ENCODE measurements around the gene PLCB3. TPM values are rescaled to one million over a fixed set of nuclear protein-coding genes. Genes with fewer than 3 reads are reported as not detected.
A peak's percentile ranks its signal among the peaks of the same experiment; 100 is the strongest.

Gene PLCB3
- total and polyA plus RNA-seq, 2 experiments from 2014 or later: 28.1 to 103 TPM

DNA sequence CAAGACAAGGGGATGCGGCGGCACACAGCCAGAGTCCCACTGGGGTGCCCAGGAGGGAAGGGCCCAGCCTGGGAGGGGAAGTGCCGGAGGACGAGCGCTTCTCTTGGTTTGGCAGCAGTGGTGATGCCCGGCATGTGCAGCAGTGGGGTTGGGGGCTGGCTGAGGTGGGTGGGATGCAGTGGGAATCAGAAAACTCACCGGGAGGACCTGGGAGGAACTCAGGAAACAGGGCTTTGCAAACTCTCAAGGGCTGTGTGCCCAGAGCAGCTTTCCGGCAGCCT lies 41.8 kb upstream of the PLCB3 start:
- no peaks in the 10 kb centered on the region for H3K9me3 Mint-ChIP-seq
- Histone ChIP-seq H4K20me1 (replicated peaks; ENCODE audit: insufficient read depth) (peaks cover 7% of the 10 kb centered on the region; the same call in 1 of the 2 replicates), H3K27me3 (ENCODE audit: insufficient read depth) (no peaks in the 10 kb centered on the region), H3K4me1 (ENCODE audit: insufficient read depth) (no peaks in the 10 kb centered on the region; the same call in 1 of the 2 replicates), H3K36me3 (ENCODE audit: insufficient read depth) (peaks cover 7% of the 10 kb centered on the region), H3K4me3 (no peak overlapping the region), H3K4me2 (no peak overlapping the region), H3K9me2 (ENCODE audit: insufficient read depth) (no peaks in the 10 kb centered on the region), H2AFZ (no peak overlapping the region), H3F3A (replicated peaks; ENCODE audit: low read depth) (peaks cover 12% of the 10 kb centered on the region; the same call in 1 of the 2 replicates), H3K79me2 (replicated peaks; ENCODE audit: insufficient read depth) (no peaks in the 10 kb centered on the region), H3K27ac (ENCODE audit: low read depth) (0 out of 2 replicates have a peak overlapping the region, but pooled peaks have one; percentile 26)
- no peak for DNase-seq (ENCODE audit: low spot score)
- no peak for ATAC-seq
- TF ChIP-seq ZNF114 (CRISPR knock-in tag; IDR thresholded peaks at IDR 0.05) (no peak), JUNB (IDR thresholded peaks at IDR 0.05; ENCODE audit: unreplicated experiment) (no peak), EZH2 (IDR thresholded peaks at IDR 0.05; ENCODE audit: low read depth, unreplicated experiment) (no peak), EZH2phosphoT487 (IDR thresholded peaks at IDR 0.05; ENCODE audit: unreplicated experiment) (no peak), ZNF331 (CRISPR knock-in tag; IDR thresholded peaks at IDR 0.05; ENCODE audit: low read depth) (no peak), NANOG (IDR thresholded peaks at IDR 0.05; ENCODE audit: borderline replicate concordance) (no peak), POLR2AphosphoS5 (IDR thresholded peaks at IDR 0.05; ENCODE audit: low read depth) (no peak), CREB1 (CRISPR knock-in tag; IDR thresholded peaks at IDR 0.05; ENCODE audit: low read depth) (no peak), STAT1 (IDR thresholded peaks at IDR 0.05; ENCODE audit: unreplicated experiment) (no peak)
- TF ChIP-seq, protein P1, sequence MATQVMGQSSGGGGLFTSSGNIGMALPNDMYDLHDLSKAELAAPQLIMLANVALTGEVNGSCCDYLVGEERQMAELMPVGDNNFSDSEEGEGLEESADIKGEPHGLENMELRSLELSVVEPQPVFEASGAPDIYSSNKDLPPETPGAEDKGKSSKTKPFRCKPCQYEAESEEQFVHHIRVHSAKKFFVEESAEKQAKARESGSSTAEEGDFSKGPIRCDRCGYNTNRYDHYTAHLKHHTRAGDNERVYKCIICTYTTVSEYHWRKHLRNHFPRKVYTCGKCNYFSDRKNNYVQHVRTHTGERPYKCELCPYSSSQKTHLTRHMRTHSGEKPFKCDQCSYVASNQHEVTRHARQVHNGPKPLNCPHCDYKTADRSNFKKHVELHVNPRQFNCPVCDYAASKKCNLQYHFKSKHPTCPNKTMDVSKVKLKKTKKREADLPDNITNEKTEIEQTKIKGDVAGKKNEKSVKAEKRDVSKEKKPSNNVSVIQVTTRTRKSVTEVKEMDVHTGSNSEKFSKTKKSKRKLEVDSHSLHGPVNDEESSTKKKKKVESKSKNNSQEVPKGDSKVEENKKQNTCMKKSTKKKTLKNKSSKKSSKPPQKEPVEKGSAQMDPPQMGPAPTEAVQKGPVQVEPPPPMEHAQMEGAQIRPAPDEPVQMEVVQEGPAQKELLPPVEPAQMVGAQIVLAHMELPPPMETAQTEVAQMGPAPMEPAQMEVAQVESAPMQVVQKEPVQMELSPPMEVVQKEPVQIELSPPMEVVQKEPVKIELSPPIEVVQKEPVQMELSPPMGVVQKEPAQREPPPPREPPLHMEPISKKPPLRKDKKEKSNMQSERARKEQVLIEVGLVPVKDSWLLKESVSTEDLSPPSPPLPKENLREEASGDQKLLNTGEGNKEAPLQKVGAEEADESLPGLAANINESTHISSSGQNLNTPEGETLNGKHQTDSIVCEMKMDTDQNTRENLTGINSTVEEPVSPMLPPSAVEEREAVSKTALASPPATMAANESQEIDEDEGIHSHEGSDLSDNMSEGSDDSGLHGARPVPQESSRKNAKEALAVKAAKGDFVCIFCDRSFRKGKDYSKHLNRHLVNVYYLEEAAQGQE (IDR thresholded peaks at IDR 0.05; ENCODE audit: unreplicated experiment): no peak
- TF ChIP-seq, protein P2, sequence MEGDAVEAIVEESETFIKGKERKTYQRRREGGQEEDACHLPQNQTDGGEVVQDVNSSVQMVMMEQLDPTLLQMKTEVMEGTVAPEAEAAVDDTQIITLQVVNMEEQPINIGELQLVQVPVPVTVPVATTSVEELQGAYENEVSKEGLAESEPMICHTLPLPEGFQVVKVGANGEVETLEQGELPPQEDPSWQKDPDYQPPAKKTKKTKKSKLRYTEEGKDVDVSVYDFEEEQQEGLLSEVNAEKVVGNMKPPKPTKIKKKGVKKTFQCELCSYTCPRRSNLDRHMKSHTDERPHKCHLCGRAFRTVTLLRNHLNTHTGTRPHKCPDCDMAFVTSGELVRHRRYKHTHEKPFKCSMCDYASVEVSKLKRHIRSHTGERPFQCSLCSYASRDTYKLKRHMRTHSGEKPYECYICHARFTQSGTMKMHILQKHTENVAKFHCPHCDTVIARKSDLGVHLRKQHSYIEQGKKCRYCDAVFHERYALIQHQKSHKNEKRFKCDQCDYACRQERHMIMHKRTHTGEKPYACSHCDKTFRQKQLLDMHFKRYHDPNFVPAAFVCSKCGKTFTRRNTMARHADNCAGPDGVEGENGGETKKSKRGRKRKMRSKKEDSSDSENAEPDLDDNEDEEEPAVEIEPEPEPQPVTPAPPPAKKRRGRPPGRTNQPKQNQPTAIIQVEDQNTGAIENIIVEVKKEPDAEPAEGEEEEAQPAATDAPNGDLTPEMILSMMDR (conservative IDR thresholded peaks at IDR 0.05; ENCODE audit: low read depth in 2 of 2): no peak
- TF ChIP-seq, protein P3, sequence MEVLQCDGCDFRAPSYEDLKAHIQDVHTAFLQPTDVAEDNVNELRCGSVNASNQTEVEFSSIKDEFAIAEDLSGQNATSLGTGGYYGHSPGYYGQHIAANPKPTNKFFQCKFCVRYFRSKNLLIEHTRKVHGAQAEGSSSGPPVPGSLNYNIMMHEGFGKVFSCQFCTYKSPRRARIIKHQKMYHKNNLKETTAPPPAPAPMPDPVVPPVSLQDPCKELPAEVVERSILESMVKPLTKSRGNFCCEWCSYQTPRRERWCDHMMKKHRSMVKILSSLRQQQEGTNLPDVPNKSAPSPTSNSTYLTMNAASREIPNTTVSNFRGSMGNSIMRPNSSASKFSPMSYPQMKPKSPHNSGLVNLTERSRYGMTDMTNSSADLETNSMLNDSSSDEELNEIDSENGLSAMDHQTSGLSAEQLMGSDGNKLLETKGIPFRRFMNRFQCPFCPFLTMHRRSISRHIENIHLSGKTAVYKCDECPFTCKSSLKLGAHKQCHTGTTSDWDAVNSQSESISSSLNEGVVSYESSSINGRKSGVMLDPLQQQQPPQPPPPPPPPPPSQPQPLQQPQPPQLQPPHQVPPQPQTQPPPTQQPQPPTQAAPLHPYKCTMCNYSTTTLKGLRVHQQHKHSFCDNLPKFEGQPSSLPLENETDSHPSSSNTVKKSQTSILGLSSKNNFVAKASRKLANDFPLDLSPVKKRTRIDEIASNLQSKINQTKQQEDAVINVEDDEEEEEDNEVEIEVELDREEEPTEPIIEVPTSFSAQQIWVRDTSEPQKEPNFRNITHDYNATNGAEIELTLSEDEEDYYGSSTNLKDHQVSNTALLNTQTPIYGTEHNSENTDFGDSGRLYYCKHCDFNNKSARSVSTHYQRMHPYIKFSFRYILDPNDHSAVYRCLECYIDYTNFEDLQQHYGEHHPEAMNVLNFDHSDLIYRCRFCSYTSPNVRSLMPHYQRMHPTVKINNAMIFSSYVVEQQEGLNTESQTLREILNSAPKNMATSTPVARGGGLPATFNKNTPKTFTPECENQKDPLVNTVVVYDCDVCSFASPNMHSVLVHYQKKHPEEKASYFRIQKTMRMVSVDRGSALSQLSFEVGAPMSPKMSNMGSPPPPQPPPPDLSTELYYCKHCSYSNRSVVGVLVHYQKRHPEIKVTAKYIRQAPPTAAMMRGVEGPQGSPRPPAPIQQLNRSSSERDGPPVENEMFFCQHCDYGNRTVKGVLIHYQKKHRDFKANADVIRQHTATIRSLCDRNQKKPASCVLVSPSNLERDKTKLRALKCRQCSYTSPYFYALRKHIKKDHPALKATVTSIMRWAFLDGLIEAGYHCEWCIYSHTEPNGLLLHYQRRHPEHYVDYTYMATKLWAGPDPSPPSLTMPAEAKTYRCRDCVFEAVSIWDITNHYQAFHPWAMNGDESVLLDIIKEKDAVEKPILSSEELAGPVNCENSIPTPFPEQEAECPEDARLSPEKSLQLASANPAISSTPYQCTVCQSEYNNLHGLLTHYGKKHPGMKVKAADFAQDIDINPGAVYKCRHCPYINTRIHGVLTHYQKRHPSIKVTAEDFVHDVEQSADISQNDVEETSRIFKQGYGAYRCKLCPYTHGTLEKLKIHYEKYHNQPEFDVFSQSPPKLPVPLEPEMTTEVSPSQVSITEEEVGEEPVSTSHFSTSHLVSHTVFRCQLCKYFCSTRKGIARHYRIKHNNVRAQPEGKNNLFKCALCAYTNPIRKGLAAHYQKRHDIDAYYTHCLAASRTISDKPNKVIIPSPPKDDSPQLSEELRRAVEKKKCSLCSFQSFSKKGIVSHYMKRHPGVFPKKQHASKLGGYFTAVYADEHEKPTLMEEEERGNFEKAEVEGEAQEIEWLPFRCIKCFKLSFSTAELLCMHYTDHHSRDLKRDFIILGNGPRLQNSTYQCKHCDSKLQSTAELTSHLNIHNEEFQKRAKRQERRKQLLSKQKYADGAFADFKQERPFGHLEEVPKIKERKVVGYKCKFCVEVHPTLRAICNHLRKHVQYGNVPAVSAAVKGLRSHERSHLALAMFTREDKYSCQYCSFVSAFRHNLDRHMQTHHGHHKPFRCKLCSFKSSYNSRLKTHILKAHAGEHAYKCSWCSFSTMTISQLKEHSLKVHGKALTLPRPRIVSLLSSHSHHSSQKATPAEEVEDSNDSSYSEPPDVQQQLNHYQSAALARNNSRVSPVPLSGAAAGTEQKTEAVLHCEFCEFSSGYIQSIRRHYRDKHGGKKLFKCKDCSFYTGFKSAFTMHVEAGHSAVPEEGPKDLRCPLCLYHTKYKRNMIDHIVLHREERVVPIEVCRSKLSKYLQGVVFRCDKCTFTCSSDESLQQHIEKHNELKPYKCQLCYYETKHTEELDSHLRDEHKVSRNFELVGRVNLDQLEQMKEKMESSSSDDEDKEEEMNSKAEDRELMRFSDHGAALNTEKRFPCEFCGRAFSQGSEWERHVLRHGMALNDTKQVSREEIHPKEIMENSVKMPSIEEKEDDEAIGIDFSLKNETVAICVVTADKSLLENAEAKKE (CRISPR knock-in tag; IDR thresholded peaks at IDR 0.05): no peak
- TF ChIP-seq, protein P4, sequence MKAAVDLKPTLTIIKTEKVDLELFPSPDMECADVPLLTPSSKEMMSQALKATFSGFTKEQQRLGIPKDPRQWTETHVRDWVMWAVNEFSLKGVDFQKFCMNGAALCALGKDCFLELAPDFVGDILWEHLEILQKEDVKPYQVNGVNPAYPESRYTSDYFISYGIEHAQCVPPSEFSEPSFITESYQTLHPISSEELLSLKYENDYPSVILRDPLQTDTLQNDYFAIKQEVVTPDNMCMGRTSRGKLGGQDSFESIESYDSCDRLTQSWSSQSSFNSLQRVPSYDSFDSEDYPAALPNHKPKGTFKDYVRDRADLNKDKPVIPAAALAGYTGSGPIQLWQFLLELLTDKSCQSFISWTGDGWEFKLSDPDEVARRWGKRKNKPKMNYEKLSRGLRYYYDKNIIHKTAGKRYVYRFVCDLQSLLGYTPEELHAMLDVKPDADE (IDR thresholded peaks at IDR 0.05): no peak
- H3K4me3 Mint-ChIP-seq: no peak overlapping the region
- no peak overlapping the region for H3K27ac Mint-ChIP-seq
- H3K36me3 Mint-ChIP-seq (ENCODE audit: low read depth): peaks cover 30% of the 10 kb centered on the region
- H3K27me3 Mint-ChIP-seq (ENCODE audit: insufficient read depth, low read depth, poor library complexity): peaks cover 12% of the 10 kb centered on the region
- H3K4me1 Mint-ChIP-seq: peaks cover 6% of the 10 kb centered on the region
